HTR-8/SVneo (cell line): ENCODE measurements around the gene FAM222B.

Experiments used
- DNase-seq: peaks from one replicate; pipeline ENCODE4 v3.0.0; 2011; ENCODE audit warnings: low spot score, mixed read lengths; ENCODE audit not compliant: insufficient read length
- FAIRE-seq: peaks from 2 replicates; lab custom pipeline; 2011; peaks lifted over from hg19 to GRCh38; lab: Jason Lieb, UNC

Gene FAM222B

GRCh38 chr17:28748852-28749515 is 93.6 kb downstream of the FAM222B start:
- DNase-seq (no peak), FAIRE-seq (no peak)

- FAIRE-seq: no peak
- DNase-seq: no peak
Measured at GRCh38 chr17:28747801-28748750, 94.5 kb downstream of the FAM222B start.

GRCh38 chr17:28747051-28747691 is 95.4 kb downstream of the FAM222B start:
- no peak for DNase-seq
- no peak for FAIRE-seq

- FAIRE-seq (no peak), DNase-seq (no peak)
Measured at GRCh38 chr17:28746611-28747050, 96.0 kb downstream of the FAM222B start.

- FAIRE-seq (no peak), DNase-seq (no peak)
Measured at GRCh38 chr17:28745786-28746411, 96.7 kb downstream of the FAM222B start.

GRCh38 chr17:28744972-28745785 is 97.4 kb downstream of the FAM222B start:
- FAIRE-seq (no peak), DNase-seq (no peak)

- DNase-seq (peak; percentile 54), FAIRE-seq (no peak)
Measured at GRCh38 chr17:28744104-28744971, 98.3 kb downstream of the FAM222B start.

GRCh38 chr17:28743243-28744103 is 99.1 kb downstream of the FAM222B start, which contains the start of gene TRAF4:
Gene TRAF4 (plus strand): TSS chr17:28744011. CDS start chr17:28744113, 102 bp downstream.
- no peak for FAIRE-seq
- peak; percentile 96 for DNase-seq

GRCh38 chr17:28741358-28742349 is 100.9 kb downstream of the FAM222B start:
- no peak for FAIRE-seq
- no peak for DNase-seq

- FAIRE-seq (no peak), DNase-seq (no peak)
Measured at GRCh38 chr17:28740406-28741357, 101.9 kb downstream of the FAM222B start.

- DNase-seq (no peak), FAIRE-seq (no peak)
Measured at GRCh38 chr17:28738680-28739384, 103.8 kb downstream of the FAM222B start.

GRCh38 chr17:28737770-28738679 is 104.6 kb downstream of the FAM222B start:
- DNase-seq (no peak), FAIRE-seq (no peak)

- FAIRE-seq: no peak
- no peak for DNase-seq
Measured at GRCh38 chr17:28737316-28737715, 105.3 kb downstream of the FAM222B start.
